ENCODE measurements around the gene CPXM2.

DNA sequence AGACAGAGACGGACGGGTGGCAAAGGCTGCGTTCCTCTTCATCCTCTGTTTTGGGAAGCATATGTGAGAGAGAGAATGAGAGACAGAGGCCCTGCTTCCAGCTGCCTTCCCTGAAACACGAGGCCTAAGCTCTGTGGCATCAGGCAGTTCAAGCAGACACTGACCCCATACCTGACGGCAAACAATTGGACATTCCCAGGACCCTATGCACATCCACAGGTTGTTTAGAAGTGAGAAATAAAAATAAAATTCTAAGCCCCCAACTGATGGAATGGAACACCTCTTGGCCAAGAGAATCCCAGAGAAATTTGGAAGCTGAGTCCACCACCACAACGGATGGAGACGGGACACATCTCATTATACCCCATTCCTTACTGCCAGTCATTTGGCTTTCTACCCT is 105.3 kb downstream of the CPXM2 start:
- TF ChIP-seq, protein P1, sequence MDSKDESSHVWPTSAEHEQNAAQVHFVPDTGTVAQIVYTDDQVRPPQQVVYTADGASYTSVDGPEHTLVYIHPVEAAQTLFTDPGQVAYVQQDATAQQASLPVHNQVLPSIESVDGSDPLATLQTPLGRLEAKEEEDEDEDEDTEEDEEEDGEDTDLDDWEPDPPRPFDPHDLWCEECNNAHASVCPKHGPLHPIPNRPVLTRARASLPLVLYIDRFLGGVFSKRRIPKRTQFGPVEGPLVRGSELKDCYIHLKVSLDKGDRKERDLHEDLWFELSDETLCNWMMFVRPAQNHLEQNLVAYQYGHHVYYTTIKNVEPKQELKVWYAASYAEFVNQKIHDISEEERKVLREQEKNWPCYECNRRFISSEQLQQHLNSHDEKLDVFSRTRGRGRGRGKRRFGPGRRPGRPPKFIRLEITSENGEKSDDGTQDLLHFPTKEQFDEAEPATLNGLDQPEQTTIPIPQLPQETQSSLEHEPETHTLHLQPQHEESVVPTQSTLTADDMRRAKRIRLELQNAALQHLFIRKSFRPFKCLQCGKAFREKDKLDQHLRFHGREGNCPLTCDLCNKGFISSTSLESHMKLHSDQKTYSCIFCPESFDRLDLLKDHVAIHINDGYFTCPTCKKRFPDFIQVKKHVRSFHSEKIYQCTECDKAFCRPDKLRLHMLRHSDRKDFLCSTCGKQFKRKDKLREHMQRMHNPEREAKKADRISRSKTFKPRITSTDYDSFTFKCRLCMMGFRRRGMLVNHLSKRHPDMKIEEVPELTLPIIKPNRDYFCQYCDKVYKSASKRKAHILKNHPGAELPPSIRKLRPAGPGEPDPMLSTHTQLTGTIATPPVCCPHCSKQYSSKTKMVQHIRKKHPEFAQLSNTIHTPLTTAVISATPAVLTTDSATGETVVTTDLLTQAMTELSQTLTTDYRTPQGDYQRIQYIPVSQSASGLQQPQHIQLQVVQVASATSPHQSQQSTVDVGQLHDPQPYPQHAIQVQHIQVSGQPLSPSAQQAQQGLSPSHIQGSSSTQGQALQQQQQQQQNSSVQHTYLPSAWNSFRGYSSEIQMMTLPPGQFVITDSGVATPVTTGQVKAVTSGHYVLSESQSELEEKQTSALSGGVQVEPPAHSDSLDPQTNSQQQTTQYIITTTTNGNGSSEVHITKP (IDR thresholded peaks at IDR 0.05; ENCODE audit: partially characterized antibody), result no peak
- TF ChIP-seq EGR1 (conservative IDR thresholded peaks at IDR 0.05), result no peak
- TF ChIP-seq, protein P2, sequence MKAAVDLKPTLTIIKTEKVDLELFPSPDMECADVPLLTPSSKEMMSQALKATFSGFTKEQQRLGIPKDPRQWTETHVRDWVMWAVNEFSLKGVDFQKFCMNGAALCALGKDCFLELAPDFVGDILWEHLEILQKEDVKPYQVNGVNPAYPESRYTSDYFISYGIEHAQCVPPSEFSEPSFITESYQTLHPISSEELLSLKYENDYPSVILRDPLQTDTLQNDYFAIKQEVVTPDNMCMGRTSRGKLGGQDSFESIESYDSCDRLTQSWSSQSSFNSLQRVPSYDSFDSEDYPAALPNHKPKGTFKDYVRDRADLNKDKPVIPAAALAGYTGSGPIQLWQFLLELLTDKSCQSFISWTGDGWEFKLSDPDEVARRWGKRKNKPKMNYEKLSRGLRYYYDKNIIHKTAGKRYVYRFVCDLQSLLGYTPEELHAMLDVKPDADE (conservative IDR thresholded peaks at IDR 0.05; ENCODE audit: control insufficient read depth, low read depth, low read length), result no peak
- TF ChIP-seq ZKSCAN8 (CRISPR knock-in tag; IDR thresholded peaks at IDR 0.05), result no peak
- TF ChIP-seq, protein P3, sequence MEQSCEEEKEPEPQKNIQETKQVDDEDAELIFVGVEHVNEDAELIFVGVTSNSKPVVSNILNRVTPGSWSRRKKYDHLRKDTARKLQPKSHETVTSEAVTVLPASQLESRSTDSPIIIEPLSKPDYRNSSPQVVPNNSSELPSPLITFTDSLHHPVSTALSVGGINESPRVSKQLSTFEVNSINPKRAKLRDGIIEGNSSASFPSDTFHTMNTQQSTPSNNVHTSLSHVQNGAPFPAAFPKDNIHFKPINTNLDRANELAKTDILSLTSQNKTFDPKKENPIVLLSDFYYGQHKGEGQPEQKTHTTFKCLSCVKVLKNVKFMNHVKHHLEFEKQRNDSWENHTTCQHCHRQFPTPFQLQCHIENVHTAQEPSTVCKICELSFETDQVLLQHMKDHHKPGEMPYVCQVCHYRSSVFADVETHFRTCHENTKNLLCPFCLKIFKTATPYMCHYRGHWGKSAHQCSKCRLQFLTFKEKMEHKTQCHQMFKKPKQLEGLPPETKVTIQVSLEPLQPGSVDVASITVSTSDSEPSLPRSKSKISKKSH (CRISPR knock-in tag; IDR thresholded peaks at IDR 0.05), result no peak
- no peak for TF ChIP-seq KDM1A (IDR thresholded peaks at IDR 0.05)
- no peak for TF ChIP-seq RBM15 (IDR thresholded peaks at IDR 0.05; ENCODE audit: insufficient read depth, low read length)
- TF ChIP-seq, protein P4, sequence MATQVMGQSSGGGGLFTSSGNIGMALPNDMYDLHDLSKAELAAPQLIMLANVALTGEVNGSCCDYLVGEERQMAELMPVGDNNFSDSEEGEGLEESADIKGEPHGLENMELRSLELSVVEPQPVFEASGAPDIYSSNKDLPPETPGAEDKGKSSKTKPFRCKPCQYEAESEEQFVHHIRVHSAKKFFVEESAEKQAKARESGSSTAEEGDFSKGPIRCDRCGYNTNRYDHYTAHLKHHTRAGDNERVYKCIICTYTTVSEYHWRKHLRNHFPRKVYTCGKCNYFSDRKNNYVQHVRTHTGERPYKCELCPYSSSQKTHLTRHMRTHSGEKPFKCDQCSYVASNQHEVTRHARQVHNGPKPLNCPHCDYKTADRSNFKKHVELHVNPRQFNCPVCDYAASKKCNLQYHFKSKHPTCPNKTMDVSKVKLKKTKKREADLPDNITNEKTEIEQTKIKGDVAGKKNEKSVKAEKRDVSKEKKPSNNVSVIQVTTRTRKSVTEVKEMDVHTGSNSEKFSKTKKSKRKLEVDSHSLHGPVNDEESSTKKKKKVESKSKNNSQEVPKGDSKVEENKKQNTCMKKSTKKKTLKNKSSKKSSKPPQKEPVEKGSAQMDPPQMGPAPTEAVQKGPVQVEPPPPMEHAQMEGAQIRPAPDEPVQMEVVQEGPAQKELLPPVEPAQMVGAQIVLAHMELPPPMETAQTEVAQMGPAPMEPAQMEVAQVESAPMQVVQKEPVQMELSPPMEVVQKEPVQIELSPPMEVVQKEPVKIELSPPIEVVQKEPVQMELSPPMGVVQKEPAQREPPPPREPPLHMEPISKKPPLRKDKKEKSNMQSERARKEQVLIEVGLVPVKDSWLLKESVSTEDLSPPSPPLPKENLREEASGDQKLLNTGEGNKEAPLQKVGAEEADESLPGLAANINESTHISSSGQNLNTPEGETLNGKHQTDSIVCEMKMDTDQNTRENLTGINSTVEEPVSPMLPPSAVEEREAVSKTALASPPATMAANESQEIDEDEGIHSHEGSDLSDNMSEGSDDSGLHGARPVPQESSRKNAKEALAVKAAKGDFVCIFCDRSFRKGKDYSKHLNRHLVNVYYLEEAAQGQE (IDR thresholded peaks at IDR 0.05; ENCODE audit: borderline replicate concordance), result no peak
- TF ChIP-seq, protein P4 (CRISPR knock-in tag; IDR thresholded peaks at IDR 0.05; ENCODE audit: low read depth), result no peak
- TF ChIP-seq NRF1 (conservative IDR thresholded peaks at IDR 0.05 in 1 of 2, IDR thresholded peaks at IDR 0.05 in 1 of 2), result no peak
- no peak for TF ChIP-seq ZNF551 (CRISPR knock-in tag; IDR thresholded peaks at IDR 0.05)
- TF ChIP-seq, protein P5, sequence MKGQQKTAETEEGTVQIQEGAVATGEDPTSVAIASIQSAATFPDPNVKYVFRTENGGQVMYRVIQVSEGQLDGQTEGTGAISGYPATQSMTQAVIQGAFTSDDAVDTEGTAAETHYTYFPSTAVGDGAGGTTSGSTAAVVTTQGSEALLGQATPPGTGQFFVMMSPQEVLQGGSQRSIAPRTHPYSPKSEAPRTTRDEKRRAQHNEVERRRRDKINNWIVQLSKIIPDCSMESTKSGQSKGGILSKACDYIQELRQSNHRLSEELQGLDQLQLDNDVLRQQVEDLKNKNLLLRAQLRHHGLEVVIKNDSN (CRISPR knock-in tag; IDR thresholded peaks at IDR 0.05), result no peak
- TF ChIP-seq L3MBTL2 (IDR thresholded peaks at IDR 0.05), result no peak
- TF ChIP-seq ZNF184 (CRISPR knock-in tag; IDR thresholded peaks at IDR 0.05), result no peak
- no peak for TF ChIP-seq MAFF (IDR thresholded peaks at IDR 0.05; ENCODE audit: low read length)

Measured in K562 (cell line).